HepG2 (cell line): Measurements from ENCODE around the gene GABRG3.

Source experiments
- AHR ChIP-seq: IDR thresholded peaks from 2 replicates; pipeline ENCODE4 v1.6.1; 2018; ENCODE audit warnings: missing genetic modification reagents, missing compliant biosample characterization
- CHD2 ChIP-seq: IDR thresholded peaks from 2 replicates; pipeline ENCODE4 v1.6.1; 2011; ENCODE audit warnings: low read depth, low read length, improper control_type of control experiment
- CTCF ChIP-seq: sonication (generic); formaldehyde crosslinking; IDR thresholded peaks from 2 replicates; pipeline ENCODE4 v1.5.0; 2020; ENCODE audit warnings: mild to moderate bottlenecking, missing genetic modification reagents, moderate library complexity
- FOXK2 ChIP-seq: fragments of 450-650 bp; IDR thresholded peaks from 2 replicates; pipeline ENCODE4 v1.6.1; 2016
- MIXL1 ChIP-seq: IDR thresholded peaks from 2 replicates; pipeline ENCODE4 v1.6.1; 2016
- NFYB ChIP-seq: sonication (generic); formaldehyde crosslinking; IDR thresholded peaks from 2 replicates; pipeline ENCODE4 v1.4.0; 2020; ENCODE audit warnings: missing genetic modification reagents
- POLR2A ChIP-seq, 2 experiments: IDR thresholded peaks; 2 replicates each; pipeline ENCODE4 v1.6.1; 2011; ENCODE audit warnings: low read depth in 2 of 2, low read length in 2 of 2, mild to moderate bottlenecking in 1 of 2, moderate library complexity in 1 of 2; ENCODE audit not compliant: insufficient read depth in 1 of 2
- POLR2AphosphoS2 ChIP-seq: IDR thresholded peaks from 2 replicates; pipeline ENCODE4 v1.6.1; 2011; ENCODE audit warnings: low read depth, low read length, improper control_type of control experiment
- SETDB1 ChIP-seq: sonication (generic); formaldehyde crosslinking; IDR thresholded peaks from 2 replicates; pipeline ENCODE4 v1.5.1; 2020; ENCODE audit warnings: missing genetic modification reagents, mild to moderate bottlenecking, borderline replicate concordance
- SMAD1 ChIP-seq: sonication (generic); formaldehyde crosslinking; IDR thresholded peaks from 2 replicates; pipeline ENCODE4 v1.4.0; 2020; ENCODE audit warnings: missing genetic modification reagents, low read depth, mild to moderate bottlenecking, borderline replicate concordance
- ZFP36 ChIP-seq: fragments of 150-350 bp; IDR thresholded peaks from 2 replicates; pipeline ENCODE4 v1.6.1; 2018; ENCODE audit warnings: borderline replicate concordance, low read length, low read depth; ENCODE audit not compliant: partially characterized antibody
- ZFP90 ChIP-seq: sonication (generic); formaldehyde crosslinking; IDR thresholded peaks from 2 replicates; pipeline ENCODE4 v1.8.0; 2022; ENCODE audit warnings: missing genetic modification reagents, mild to moderate bottlenecking, inconsistent platforms, borderline replicate concordance
- ZFX ChIP-seq: sonication (generic); formaldehyde crosslinking; IDR thresholded peaks from 2 replicates; pipeline ENCODE4 v1.4.0; 2020; ENCODE audit warnings: mild to moderate bottlenecking, low read depth, missing genetic modification reagents, moderate library complexity
- ZSCAN20 ChIP-seq: sonication (generic); formaldehyde crosslinking; IDR thresholded peaks from 2 replicates; pipeline ENCODE4 v1.4.0; 2020; ENCODE audit warnings: missing genetic modification reagents, mild to moderate bottlenecking, borderline replicate concordance

GRCh38 chr15:26921433-26921832 is 49.5 kb upstream of the GABRG3 start:
- no peak for TF ChIP-seq AHR (CRISPR knock-in tag)
- no peak for TF ChIP-seq SMAD1
- no peak for TF ChIP-seq CTCF (CRISPR knock-in tag)
- no peak for TF ChIP-seq FOXK2
- no peak for TF ChIP-seq MIXL1 (CRISPR knock-in tag)
- no peak for TF ChIP-seq NFYB
- TF ChIP-seq ZFP36 = no peak
- TF ChIP-seq ZFP90 (CRISPR knock-in tag) = no peak
- TF ChIP-seq ZFX (CRISPR knock-in tag) = no peak
- TF ChIP-seq CHD2 = no peak
- no peak for TF ChIP-seq SETDB1
- no peak for TF ChIP-seq POLR2AphosphoS2
- TF ChIP-seq POLR2A (IDR thresholded peaks at IDR 0.05; ENCODE audit: insufficient read depth in 1 of 2, low read depth in 2 of 2, low read length in 2 of 2) = no peak
- TF ChIP-seq ZSCAN20 (CRISPR knock-in tag) = no peak
